HepG2 (cell line): ENCODE results near the gene ORMDL3. TPM values are rescaled to one million over a fixed set of nuclear protein-coding genes. Genes with fewer than 3 reads are reported as not detected.

Experiments
- AKAP8 ChIP-seq: sonication (generic); formaldehyde crosslinking; IDR thresholded peaks from 2 replicates; pipeline ENCODE4 v1.5.1; 2020; ENCODE audit warnings: mild to moderate bottlenecking, missing genetic modification reagents
- ATF1 ChIP-seq: IDR thresholded peaks from 2 replicates; pipeline ENCODE4 v1.6.1; 2016; ENCODE audit warnings: mild to moderate bottlenecking, control low read depth
- BCL6 ChIP-seq: IDR thresholded peaks from 2 replicates; pipeline ENCODE4 v1.6.1; 2016; ENCODE audit warnings: missing genetic modification reagents, missing compliant biosample characterization
- HNRNPH1 ChIP-seq: fragments of 200-400 bp; formaldehyde crosslinking; optimal IDR thresholded peaks from 2 replicates; pipeline ENCODE3; 2017; ENCODE audit warnings: mild to moderate bottlenecking, low read depth, low read length
- IRF2 ChIP-seq: IDR thresholded peaks from 2 replicates; pipeline ENCODE4 v1.6.1; 2018; ENCODE audit warnings: missing genetic modification reagents, missing compliant biosample characterization
- KMT2A ChIP-seq: sonication (generic); formaldehyde crosslinking; IDR thresholded peaks from 2 replicates; pipeline ENCODE4 v1.4.0; 2020; ENCODE audit warnings: missing genetic modification reagents
- RARA ChIP-seq: IDR thresholded peaks from 2 replicates; pipeline ENCODE4 v1.6.1; 2016; ENCODE audit warnings: missing genetic modification reagents, missing compliant biosample characterization
- SALL2 ChIP-seq: sonication (generic); formaldehyde crosslinking; IDR thresholded peaks from 2 replicates; pipeline ENCODE4 v1.8.1; 2023; ENCODE audit warnings: mild to moderate bottlenecking, missing genetic modification reagents, inconsistent platforms
- ZFP36 ChIP-seq: fragments of 150-350 bp; IDR thresholded peaks from 2 replicates; pipeline ENCODE4 v1.6.1; 2018; ENCODE audit warnings: borderline replicate concordance, low read length, low read depth; ENCODE audit not compliant: partially characterized antibody
- ZNF335 ChIP-seq: sonication (generic); formaldehyde crosslinking; IDR thresholded peaks from 2 replicates; pipeline ENCODE4 v1.4.0; 2020; ENCODE audit warnings: missing genetic modification reagents
- ZNF382 ChIP-seq: sonication (generic); formaldehyde crosslinking; IDR thresholded peaks from 2 replicates; pipeline ENCODE4 v1.5.0; 2020; ENCODE audit warnings: missing genetic modification reagents, mild to moderate bottlenecking, borderline replicate concordance
- ZNF383 ChIP-seq: sonication (generic); formaldehyde crosslinking; IDR thresholded peaks from 2 replicates; pipeline ENCODE4 v1.4.0; 2020; ENCODE audit warnings: missing genetic modification reagents, mild to moderate bottlenecking, borderline replicate concordance
- ZNF644 ChIP-seq: IDR thresholded peaks from 2 replicates; pipeline ENCODE4 v1.6.1; 2016; ENCODE audit warnings: low read depth
- ZNF768 ChIP-seq: sonication (generic); formaldehyde crosslinking; IDR thresholded peaks from 2 replicates; pipeline ENCODE4 v1.4.0; 2020; ENCODE audit warnings: missing genetic modification reagents
- polyA plus RNA-seq, 8 experiments: library from polyadenylated mRNA; depleted of rRNA in 3 of 8; stranded (reverse) in 7 of 8; unstranded in 1 of 8; fragments of >200 nt; fragmentation: Illumina TruSeq in 4 of 8; extraction: Trizol in 4 of 8; gene quantifications; 2 replicates each; pipeline versions ENCODE4 v1.2.1 to v1.2.3, GENCODE V29; 2011 to 2016; ENCODE audit warnings: low read depth in 4 of 8, missing spikeins in 1 of 8, mixed read lengths in 1 of 8; ENCODE audit not compliant: insufficient read depth in 1 of 8
- total RNA-seq, 5 experiments: library from RNA; depleted of rRNA; stranded (reverse); fragments of >200 nt; fragmentation: Illumina TruSeq; extraction: Trizol; gene quantifications; 2 replicates each; pipeline ENCODE4 v1.2.3, GENCODE V29; 2016; ENCODE audit warnings: low read depth in 1 of 5
- TF ChIP-seq, protein P1 (sequence below): sonication (generic); formaldehyde crosslinking; IDR thresholded peaks from 2 replicates; pipeline ENCODE4 v1.4.0; 2020; ENCODE audit warnings: mild to moderate bottlenecking, missing genetic modification reagents
- TF ChIP-seq, protein P2 (sequence below): sonication (generic); formaldehyde crosslinking; IDR thresholded peaks from 2 replicates; pipeline ENCODE4 v1.4.0; 2020; ENCODE audit warnings: missing genetic modification reagents, mild to moderate bottlenecking, borderline replicate concordance
- TF ChIP-seq, protein P3 (sequence below): sonication (generic); formaldehyde crosslinking; IDR thresholded peaks from 2 replicates; pipeline ENCODE4 v1.4.0; 2020; ENCODE audit warnings: missing genetic modification reagents, low read depth, mild to moderate bottlenecking, borderline replicate concordance
- TF ChIP-seq, protein P4 (sequence below): sonication (generic); formaldehyde crosslinking; conservative IDR thresholded peaks from 2 replicates; pipeline ENCODE4 v1.4.0; 2020; ENCODE audit warnings: missing genetic modification reagents
- TF ChIP-seq, protein P5 (sequence below): sonication (generic); formaldehyde crosslinking; conservative IDR thresholded peaks from 2 replicates; pipeline ENCODE4 v1.8.0; 2022; ENCODE audit warnings: missing genetic modification reagents

The ORMDL3 gene
- total and polyA plus RNA-seq, 2 of the 13 experiments (the other 11 are each of a cell fraction or from before 2014, with no cell fraction given), result 181 to 384 TPM

DNA sequence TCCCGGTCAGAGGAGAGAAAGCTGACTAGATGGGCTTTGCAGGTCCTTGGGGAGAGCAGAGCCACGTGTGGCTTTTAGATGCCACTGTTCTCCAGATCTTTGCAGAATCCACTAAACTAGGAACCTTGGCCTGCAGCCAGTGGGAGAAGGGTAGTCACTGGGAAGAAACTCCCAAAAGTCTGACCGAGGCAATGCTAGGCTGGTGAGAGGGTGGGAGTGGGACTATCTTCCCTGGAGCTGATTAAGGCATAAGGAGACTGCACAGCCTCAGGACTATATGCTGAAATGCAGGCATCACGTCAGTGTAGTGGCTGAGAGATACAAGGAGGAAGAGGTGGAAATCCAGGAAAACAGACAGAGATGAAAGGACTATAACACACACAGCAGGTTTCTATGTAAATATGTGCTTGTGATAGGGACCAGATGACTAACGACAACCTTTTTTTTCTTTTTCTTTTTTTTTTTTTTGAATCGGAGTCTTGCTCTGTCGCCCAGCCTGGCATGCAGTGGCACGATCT is 33.2 kb upstream of the ORMDL3 start (continued):
- TF ChIP-seq, protein P1, sequence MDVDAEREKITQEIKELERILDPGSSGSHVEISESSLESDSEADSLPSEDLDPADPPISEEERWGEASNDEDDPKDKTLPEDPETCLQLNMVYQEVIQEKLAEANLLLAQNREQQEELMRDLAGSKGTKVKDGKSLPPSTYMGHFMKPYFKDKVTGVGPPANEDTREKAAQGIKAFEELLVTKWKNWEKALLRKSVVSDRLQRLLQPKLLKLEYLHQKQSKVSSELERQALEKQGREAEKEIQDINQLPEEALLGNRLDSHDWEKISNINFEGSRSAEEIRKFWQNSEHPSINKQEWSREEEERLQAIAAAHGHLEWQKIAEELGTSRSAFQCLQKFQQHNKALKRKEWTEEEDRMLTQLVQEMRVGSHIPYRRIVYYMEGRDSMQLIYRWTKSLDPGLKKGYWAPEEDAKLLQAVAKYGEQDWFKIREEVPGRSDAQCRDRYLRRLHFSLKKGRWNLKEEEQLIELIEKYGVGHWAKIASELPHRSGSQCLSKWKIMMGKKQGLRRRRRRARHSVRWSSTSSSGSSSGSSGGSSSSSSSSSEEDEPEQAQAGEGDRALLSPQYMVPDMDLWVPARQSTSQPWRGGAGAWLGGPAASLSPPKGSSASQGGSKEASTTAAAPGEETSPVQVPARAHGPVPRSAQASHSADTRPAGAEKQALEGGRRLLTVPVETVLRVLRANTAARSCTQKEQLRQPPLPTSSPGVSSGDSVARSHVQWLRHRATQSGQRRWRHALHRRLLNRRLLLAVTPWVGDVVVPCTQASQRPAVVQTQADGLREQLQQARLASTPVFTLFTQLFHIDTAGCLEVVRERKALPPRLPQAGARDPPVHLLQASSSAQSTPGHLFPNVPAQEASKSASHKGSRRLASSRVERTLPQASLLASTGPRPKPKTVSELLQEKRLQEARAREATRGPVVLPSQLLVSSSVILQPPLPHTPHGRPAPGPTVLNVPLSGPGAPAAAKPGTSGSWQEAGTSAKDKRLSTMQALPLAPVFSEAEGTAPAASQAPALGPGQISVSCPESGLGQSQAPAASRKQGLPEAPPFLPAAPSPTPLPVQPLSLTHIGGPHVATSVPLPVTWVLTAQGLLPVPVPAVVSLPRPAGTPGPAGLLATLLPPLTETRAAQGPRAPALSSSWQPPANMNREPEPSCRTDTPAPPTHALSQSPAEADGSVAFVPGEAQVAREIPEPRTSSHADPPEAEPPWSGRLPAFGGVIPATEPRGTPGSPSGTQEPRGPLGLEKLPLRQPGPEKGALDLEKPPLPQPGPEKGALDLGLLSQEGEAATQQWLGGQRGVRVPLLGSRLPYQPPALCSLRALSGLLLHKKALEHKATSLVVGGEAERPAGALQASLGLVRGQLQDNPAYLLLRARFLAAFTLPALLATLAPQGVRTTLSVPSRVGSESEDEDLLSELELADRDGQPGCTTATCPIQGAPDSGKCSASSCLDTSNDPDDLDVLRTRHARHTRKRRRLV (CRISPR knock-in tag), result no peak
- TF ChIP-seq KMT2A (no peak), IRF2 (CRISPR knock-in tag) (no peak), AKAP8 (CRISPR knock-in tag) (no peak), SALL2 (CRISPR knock-in tag) (0 out of 2 replicates have a peak, but pooled peaks have one; percentile 23), ZNF768 (CRISPR knock-in tag) (no peak; the same call in 1 of the 2 replicates), ZNF644 (CRISPR knock-in tag) (no peak), ZNF335 (no peak), ZNF382 (CRISPR knock-in tag) (no peak), BCL6 (CRISPR knock-in tag) (peak; percentile 58; the same call in 1 of the 2 replicates), ZFP36 (no peak), ZNF383 (no peak), ATF1 (CRISPR knock-in tag) (no peak), RARA (CRISPR knock-in tag) (no peak), HNRNPH1 (no peak)
- TF ChIP-seq, protein P2, sequence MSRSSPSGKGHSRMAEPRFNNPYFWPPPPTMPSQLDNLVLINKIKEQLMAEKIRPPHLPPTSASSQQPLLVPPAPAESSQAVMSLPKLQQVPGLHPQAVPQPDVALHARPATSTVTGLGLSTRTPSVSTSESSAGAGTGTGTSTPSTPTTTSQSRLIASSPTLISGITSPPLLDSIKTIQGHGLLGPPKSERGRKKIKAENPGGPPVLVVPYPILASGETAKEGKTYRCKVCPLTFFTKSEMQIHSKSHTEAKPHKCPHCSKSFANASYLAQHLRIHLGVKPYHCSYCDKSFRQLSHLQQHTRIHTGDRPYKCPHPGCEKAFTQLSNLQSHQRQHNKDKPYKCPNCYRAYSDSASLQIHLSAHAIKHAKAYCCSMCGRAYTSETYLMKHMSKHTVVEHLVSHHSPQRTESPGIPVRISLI (CRISPR knock-in tag), result peak; percentile 79; the same call in 1 of the 2 replicates
- TF ChIP-seq, protein P3, sequence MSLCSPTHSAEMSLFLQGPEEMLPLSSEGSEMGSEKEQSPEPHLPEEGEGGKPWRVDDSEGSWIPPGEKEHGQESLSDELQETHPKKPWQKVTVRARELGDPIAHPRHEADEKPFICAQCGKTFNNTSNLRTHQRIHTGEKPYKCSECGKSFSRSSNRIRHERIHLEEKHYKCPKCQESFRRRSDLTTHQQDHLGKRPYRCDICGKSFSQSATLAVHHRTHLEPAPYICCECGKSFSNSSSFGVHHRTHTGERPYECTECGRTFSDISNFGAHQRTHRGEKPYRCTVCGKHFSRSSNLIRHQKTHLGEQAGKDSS, result no peak
- TF ChIP-seq, protein P4, sequence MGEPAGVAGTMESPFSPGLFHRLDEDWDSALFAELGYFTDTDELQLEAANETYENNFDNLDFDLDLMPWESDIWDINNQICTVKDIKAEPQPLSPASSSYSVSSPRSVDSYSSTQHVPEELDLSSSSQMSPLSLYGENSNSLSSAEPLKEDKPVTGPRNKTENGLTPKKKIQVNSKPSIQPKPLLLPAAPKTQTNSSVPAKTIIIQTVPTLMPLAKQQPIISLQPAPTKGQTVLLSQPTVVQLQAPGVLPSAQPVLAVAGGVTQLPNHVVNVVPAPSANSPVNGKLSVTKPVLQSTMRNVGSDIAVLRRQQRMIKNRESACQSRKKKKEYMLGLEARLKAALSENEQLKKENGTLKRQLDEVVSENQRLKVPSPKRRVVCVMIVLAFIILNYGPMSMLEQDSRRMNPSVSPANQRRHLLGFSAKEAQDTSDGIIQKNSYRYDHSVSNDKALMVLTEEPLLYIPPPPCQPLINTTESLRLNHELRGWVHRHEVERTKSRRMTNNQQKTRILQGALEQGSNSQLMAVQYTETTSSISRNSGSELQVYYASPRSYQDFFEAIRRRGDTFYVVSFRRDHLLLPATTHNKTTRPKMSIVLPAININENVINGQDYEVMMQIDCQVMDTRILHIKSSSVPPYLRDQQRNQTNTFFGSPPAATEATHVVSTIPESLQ (CRISPR knock-in tag), result no peak
- TF ChIP-seq, protein P5, sequence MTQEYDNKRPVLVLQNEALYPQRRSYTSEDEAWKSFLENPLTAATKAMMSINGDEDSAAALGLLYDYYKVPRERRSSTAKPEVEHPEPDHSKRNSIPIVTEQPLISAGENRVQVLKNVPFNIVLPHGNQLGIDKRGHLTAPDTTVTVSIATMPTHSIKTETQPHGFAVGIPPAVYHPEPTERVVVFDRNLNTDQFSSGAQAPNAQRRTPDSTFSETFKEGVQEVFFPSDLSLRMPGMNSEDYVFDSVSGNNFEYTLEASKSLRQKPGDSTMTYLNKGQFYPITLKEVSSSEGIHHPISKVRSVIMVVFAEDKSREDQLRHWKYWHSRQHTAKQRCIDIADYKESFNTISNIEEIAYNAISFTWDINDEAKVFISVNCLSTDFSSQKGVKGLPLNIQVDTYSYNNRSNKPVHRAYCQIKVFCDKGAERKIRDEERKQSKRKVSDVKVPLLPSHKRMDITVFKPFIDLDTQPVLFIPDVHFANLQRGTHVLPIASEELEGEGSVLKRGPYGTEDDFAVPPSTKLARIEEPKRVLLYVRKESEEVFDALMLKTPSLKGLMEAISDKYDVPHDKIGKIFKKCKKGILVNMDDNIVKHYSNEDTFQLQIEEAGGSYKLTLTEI (CRISPR knock-in tag), result no peak
